ENCODE results near the gene ATP2A3. TPM values are rescaled to one million over a fixed set of nuclear protein-coding genes. Genes with fewer than 3 reads are reported as not detected.

Gene ATP2A3
- total RNA-seq, 4 donors from 2014 or later, result 5.7 to 33.6 (median 17.5) TPM

DNA sequence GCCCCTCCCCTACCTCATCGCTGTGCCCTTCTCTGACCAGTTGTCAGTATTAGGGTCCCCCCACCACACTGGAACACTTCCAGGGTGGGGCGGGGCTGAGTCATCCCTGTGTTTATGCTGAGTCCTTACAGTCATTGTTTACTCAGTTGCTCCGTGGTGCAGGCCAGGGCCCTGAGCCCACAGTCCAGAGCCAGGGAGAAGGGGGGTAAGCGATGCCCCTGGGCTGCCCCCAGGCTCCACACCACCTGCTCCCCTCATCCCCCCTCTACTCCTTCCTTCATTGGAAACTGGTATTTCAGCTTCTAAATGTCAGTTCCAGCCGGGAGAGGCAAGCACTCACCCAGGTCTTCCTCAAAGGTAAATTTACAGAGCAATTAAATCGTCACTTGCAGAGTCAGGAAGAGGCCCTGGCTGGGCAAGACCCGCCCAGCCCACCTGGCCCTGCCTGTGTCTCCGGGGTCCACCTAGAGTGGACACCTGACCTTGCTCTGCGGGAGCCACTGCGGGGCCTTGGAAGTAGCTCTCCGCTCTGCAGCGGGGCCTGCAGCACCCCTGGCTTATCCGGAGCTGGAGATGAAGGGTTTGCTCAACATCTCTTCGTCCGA, 4.8 kb downstream of the ATP2A3 start:
- Histone ChIP-seq H3K9me3 (no peaks in the 10 kb centered on the region), H3K4me3 (no peak overlapping the region), H3K4me1 (peaks cover 0 to 7% of the 10 kb centered on the region in 2 donors), H3K27ac (no peak overlapping the region), H3K36me3 (no peaks in the 10 kb centered on the region), H3K27me3 (no peaks in the 10 kb centered on the region)
- TF ChIP-seq, protein P1, sequence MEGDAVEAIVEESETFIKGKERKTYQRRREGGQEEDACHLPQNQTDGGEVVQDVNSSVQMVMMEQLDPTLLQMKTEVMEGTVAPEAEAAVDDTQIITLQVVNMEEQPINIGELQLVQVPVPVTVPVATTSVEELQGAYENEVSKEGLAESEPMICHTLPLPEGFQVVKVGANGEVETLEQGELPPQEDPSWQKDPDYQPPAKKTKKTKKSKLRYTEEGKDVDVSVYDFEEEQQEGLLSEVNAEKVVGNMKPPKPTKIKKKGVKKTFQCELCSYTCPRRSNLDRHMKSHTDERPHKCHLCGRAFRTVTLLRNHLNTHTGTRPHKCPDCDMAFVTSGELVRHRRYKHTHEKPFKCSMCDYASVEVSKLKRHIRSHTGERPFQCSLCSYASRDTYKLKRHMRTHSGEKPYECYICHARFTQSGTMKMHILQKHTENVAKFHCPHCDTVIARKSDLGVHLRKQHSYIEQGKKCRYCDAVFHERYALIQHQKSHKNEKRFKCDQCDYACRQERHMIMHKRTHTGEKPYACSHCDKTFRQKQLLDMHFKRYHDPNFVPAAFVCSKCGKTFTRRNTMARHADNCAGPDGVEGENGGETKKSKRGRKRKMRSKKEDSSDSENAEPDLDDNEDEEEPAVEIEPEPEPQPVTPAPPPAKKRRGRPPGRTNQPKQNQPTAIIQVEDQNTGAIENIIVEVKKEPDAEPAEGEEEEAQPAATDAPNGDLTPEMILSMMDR (IDR thresholded peaks at IDR 0.05), result no peak
- no peak for TF ChIP-seq POLR2A (IDR thresholded peaks at IDR 0.05)
- intact Hi-C loops (cut with DNase I; ENCODE audit: low total_unique reads), result no loop called here
- DNase-seq, result no peak

- intact Hi-C loops (cut with DNase I; ENCODE audit: low total_unique reads), result no loop called here
- Histone ChIP-seq H3K36me3 (no peaks in the 10 kb centered on the region), H3K4me3 (no peak overlapping the region), H3K9me3 (no peaks in the 10 kb centered on the region), H3K27ac (no peak overlapping the region), H3K27me3 (no peaks in the 10 kb centered on the region), H3K4me1 (no peaks in the 10 kb centered on the region)
- no peak for DNase-seq
- TF ChIP-seq POLR2A (IDR thresholded peaks at IDR 0.05), result no peak
- TF ChIP-seq, protein P1 (IDR thresholded peaks at IDR 0.05), result no peak
Measured at GRCh38 chr17:3957735-3958599, 6.3 kb downstream of the ATP2A3 start.

DNA sequence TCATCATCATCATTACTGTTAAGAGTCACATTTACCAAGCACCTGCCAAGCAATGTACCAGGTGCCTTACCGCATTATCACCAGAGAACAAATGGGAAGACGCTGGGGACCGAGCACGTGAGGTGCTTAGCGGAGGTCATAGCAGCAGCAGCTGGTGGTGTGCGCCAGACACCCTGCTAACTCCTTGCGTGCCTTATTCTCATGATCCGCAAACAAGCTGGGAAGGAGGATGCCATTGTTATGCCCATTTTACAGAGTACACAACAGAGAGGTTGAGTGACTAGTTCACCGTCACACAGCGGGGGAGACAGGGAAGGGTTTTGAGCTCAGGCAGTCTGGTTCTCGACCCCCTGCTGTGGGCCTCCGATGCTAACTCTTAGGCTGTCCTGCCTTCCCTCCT, 7.3 kb downstream of the ATP2A3 start:
- no peaks in the 10 kb centered on the region for H3K9me3 ChIP-seq
- H3K27me3 ChIP-seq, result no peaks in the 10 kb centered on the region
- no peak overlapping the region for H3K4me3 ChIP-seq
- H3K4me1 ChIP-seq, result no peaks in the 10 kb centered on the region
- TF ChIP-seq, protein P1 (IDR thresholded peaks at IDR 0.05), result no peak
- TF ChIP-seq POLR2A (IDR thresholded peaks at IDR 0.05), result no peak
- intact Hi-C loops (cut with DNase I; ENCODE audit: low total_unique reads), result no loop called here
- no peaks in the 10 kb centered on the region for H3K36me3 ChIP-seq
- DNase-seq, result no peak
- H3K27ac ChIP-seq, result no peak overlapping the region

- H3K36me3 ChIP-seq, result no peaks in the 10 kb centered on the region
- TF ChIP-seq, protein P1 (IDR thresholded peaks at IDR 0.05), result no peak
- no peak for TF ChIP-seq POLR2A (IDR thresholded peaks at IDR 0.05)
- intact Hi-C loops (cut with DNase I; ENCODE audit: low total_unique reads), result no loop called here
- no peaks in the 10 kb centered on the region for H3K4me1 ChIP-seq
- H3K27ac ChIP-seq, result no peak overlapping the region
- no peaks in the 10 kb centered on the region for H3K27me3 ChIP-seq
- no peaks in the 10 kb centered on the region for H3K9me3 ChIP-seq
- no peak for DNase-seq
- H3K4me3 ChIP-seq, result no peak overlapping the region
Measured at GRCh38 chr17:3956327-3956957, 7.8 kb downstream of the ATP2A3 start.

DNA sequence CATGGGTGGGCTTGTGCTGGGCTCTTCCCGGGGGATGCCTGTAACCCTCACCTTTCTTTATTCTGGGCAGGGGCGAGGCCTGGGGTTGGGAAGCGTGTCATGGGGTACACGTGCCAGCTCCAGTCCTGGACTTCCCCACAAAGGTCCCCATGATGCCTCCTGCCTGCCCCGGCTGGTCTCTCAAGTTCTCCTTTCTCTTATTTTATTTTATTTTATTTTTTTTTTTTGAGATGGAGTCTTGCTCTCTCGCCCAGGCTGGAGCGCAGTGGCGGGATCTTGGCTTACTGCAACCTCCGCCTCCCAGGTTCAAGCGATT, 8.6 kb downstream of the ATP2A3 start:
- intact Hi-C loops (cut with DNase I; ENCODE audit: low total_unique reads), result no loop called here

More for the DNA sequence above, 8.6 kb downstream of the ATP2A3 start:
- Histone ChIP-seq H3K27ac (peak overlapping the region in 1 of 2 donors; percentile 10), H3K36me3 (no peaks in the 10 kb centered on the region), H3K9me3 (no peaks in the 10 kb centered on the region), H3K4me1 (no peaks in the 10 kb centered on the region), H3K4me3 (no peak overlapping the region), H3K27me3 (no peaks in the 10 kb centered on the region)
- no peak for TF ChIP-seq POLR2A (IDR thresholded peaks at IDR 0.05)
- TF ChIP-seq, protein P1 (IDR thresholded peaks at IDR 0.05), result no peak
- no peak for DNase-seq
